Large intestine (tissue), 3 donors: ENCODE results near the gene RAB1A. TPM values are rescaled to one million over a fixed set of nuclear protein-coding genes. Genes with fewer than 3 reads are reported as not detected.

Experiments
- DNase-seq, 2 donors: peaks; one replicate each; pipeline versions ENCODE4 v3.0.0 to v3.0.0-alpha.2; 2013
- H3K27ac ChIP-seq: one replicate; pipeline ENCODE4 v1.5.1; 2013; ENCODE audit warnings: low read length
- H3K27me3 ChIP-seq: 2 replicates; pipeline ENCODE4 v1.6.1; 2013; ENCODE audit warnings: low read length; ENCODE audit not compliant: control insufficient read depth, insufficient read depth
- H3K36me3 ChIP-seq: 2 replicates; pipeline ENCODE4 v1.6.1; 2013; ENCODE audit warnings: low read length; ENCODE audit not compliant: control insufficient read depth, insufficient read depth
- H3K4me1 ChIP-seq: one replicate; pipeline ENCODE4 v1.6.1; 2013; ENCODE audit warnings: low read length; ENCODE audit not compliant: control insufficient read depth, insufficient read depth
- H3K4me3 ChIP-seq: one replicate; pipeline ENCODE4 v1.5.1; 2013; ENCODE audit warnings: low read length
- H3K9me3 ChIP-seq: one replicate; pipeline ENCODE4 v1.6.1; 2013; ENCODE audit warnings: mild to moderate bottlenecking, low read depth, low read length, moderate library complexity; ENCODE audit not compliant: control insufficient read depth
- WGBS: methylation state at CpG from one replicate; pipeline ENCODE4 v1.1.5; 2013; ENCODE audit warnings: low lambda C conversion rate; ENCODE audit not compliant: insufficient coverage; 5-methylcytosine and 5-hydroxymethylcytosine counted together
- polyA plus RNA-seq: library from polyadenylated mRNA; unstranded; fragments of 120-200 nt; gene quantifications from one replicate; pipeline ENCODE4 v1.2.1, GENCODE V29; 2013

RAB1A gene
- polyA plus RNA-seq, 1 donor: 242 TPM

DNA sequence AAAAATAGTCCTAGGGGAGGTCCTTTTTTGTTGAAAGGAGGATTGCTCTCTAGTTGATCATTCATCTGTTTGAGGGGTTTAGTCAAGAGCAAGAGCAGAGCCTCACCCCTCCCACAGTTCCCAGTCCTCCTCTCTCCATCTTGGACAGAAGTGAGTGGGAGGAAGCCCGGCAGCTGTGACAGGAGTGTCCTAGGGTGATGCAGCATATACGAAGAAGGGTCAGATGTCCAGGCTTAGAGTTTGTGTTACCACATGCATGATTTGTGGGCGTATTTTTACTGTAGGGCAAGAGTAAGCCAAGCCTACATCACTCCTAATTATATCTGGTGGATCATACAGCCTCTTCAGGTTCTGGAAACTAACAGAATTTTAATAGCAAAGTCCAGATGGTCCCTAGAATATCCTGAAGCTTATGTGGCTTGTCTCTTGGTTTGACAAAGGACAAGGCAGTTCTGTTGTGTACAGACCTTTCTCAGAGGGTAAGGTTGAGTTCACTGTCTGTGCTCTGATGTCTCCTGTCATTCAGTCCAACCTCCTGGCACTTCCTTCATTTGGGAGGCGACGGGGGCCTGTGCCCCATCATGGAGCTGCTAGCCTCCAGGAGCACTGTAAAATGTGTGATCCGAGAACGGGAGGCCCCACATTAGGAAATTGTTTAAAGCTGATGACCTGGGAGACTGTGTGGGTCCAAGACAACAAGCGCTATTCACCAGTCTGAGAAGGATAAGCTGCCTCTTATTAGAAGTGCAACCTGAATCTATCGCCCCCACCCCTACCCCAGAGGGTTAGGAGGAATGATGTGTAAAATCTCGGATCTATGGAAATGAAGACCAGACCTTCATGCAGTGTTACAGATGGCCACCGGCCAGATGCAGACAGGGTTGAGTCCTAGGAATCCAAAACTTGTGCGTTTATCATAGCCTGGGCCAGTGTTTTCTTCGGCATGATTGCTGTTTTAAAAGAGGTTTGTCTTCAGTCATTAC lies 66.8 kb downstream of the RAB1A start:
- Histone ChIP-seq H3K4me3 (no peak overlapping the region), H3K36me3 (no peaks in the 10 kb centered on the region), H3K27ac (no peak overlapping the region), H3K27me3 (no peaks in the 10 kb centered on the region), H3K4me1 (peaks cover 3% of the 10 kb centered on the region), H3K9me3 (no peaks in the 10 kb centered on the region)
- 83% methylated on average over 1 of the region's 13 CpGs for WGBS
- DNase-seq: no peak

DNA sequence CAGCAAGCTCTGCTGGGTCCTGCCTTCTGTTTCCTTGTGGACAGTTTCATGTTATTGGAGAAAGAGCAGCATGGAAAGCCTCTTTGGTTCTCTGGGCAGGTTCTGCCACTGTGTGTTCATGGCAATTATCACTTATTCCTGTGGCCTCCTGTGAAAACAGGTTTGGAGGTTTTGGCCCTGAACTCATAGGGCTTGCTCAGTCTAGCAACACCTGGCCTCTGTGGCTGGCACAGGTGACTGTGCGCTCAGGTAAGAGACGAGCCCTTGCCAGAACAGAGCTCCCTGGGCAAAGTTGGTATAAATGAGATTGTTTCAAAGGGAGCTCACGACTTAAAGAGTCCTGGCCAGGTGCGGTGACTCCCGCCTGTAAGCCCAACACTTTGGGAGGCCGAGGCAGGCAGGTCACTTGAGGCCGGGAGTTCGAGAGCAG lies 68.0 kb downstream of the RAB1A start:
- no CpG with 5 or more reads among the region's 8 CpGs for WGBS
- DNase-seq: no peak
- Histone ChIP-seq H3K36me3 (no peaks in the 10 kb centered on the region), H3K27me3 (no peaks in the 10 kb centered on the region), H3K27ac (no peak overlapping the region), H3K4me3 (no peak overlapping the region), H3K4me1 (peaks cover 7% of the 10 kb centered on the region), H3K9me3 (no peaks in the 10 kb centered on the region)

DNA sequence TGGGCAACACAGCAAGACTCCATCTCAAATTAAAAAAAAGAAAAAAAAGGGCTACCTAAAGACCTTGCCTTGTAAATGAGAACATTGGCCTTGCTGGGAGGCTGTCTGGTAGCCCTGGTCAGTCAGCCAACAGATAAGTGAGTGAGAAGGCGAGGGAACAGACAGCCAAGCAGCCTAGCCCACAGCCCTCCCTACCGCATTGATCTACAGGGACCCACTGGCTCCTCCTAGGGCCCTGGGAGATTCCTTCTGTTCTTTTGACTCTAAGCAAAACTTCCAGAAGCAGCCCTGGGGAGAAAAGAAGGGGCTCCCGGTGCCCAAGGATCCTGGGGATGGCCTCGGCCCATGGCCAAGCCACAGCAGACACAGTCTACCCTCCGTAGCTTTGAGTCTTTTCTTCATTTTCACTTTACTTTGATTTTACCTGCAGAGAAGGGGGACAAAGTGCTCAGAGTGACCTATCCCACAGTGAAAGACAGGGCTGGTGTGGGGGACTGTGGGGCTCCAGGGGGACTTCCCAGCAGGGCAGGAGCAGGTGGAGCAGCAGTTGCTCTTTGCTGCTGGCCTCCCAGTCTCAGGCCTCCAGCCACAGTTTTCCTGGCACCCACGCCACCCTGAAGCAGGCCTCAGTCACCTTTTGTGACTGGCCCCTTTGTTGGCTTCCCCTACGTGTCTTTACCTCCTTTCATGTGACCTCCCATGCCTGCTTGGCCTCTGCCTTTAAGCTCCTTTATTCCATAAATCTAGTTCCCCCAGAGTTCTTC lies 68.6 kb downstream of the RAB1A start:
- peaks cover 7% of the 10 kb centered on the region for H3K4me1 ChIP-seq
- H3K9me3 ChIP-seq: no peaks in the 10 kb centered on the region
- no peak overlapping the region for H3K27ac ChIP-seq
- no peak for DNase-seq
- WGBS: no CpG with 5 or more reads among the region's 7 CpGs
- no peaks in the 10 kb centered on the region for H3K36me3 ChIP-seq
- no peak overlapping the region for H3K4me3 ChIP-seq
- H3K27me3 ChIP-seq: no peaks in the 10 kb centered on the region

DNA sequence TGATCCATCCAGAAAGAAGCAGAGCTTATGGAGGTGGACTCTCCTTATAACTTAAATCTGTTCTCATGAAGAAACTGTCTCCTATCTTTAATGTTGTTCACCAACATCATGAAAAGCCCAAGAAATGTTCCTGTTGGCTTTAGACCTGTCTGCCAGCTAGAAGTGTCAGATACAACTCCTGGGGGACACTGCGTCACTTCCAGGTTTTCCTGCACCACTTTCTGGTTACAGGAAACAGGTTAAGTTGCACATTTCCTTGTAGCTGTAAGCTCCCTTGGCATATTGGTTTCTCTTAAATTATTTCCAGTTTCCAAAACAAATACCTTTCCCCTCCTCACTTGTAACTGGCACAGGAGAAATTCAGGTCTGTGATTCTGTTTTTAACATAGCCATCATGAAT lies 70.8 kb downstream of the RAB1A start:
- Histone ChIP-seq H3K4me1 (peaks cover 10% of the 10 kb centered on the region), H3K36me3 (no peaks in the 10 kb centered on the region), H3K9me3 (no peaks in the 10 kb centered on the region), H3K4me3 (no peak overlapping the region), H3K27me3 (no peaks in the 10 kb centered on the region), H3K27ac (no peak overlapping the region)
- no peak for DNase-seq
- WGBS: no CpG with 5 or more reads among the region's 1 CpG

DNA sequence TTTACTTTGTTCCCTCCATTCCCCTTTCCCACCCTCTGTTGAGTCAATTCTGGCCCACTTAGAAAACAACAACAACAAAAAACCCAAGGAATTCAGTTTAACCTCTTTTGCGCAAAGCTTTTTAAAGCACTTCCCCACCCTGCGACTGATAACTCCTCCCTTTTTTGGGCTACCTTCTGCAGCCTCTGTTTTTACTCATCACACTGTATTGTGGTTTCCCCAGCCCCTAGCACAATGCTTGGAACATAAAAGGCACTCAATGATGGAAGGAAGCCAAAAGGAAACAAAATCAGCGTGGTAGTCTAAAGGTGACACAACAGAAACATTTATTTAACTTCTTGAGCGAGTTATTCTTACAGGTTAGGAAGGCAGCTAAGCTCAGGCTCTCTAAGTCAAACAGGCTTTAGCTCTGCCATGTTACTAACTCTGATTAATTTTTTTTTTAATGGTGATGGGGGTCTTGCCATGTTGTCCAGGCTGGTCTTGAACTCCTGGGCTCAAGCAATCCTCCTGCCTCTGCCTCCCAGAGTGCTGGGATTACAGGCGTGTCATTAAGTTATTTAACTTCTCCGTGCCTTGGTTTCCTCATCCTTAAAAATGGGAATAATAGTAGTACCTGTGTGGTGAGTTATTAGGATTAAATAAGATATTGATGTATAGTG lies 72.4 kb downstream of the RAB1A start:
- no peak for DNase-seq
- peaks cover 10% of the 10 kb centered on the region for H3K4me1 ChIP-seq

DNA sequence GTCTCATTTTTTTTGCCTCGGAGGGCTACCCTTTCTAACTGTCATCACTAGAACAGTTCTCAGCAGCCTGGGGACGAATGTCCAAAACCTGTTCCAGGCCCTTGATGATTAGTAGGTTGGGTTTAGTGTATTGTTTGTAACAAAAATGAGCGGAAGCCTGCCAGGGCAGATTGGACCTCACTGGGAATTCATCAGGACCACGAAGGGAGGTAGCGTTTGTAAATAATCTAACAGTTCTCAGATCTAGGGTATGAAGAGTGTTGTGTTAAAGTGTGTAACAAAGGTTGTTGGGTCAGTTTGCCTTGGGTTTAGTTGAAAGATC lies 72.9 kb downstream of the RAB1A start:
- H3K9me3 ChIP-seq: no peaks in the 10 kb centered on the region
- H3K4me1 ChIP-seq: peaks cover 10% of the 10 kb centered on the region
- H3K36me3 ChIP-seq: no peaks in the 10 kb centered on the region
- no CpG with 5 or more reads among the region's 5 CpGs for WGBS
- peak overlapping the region; percentile 80 for H3K4me3 ChIP-seq
- H3K27me3 ChIP-seq: no peaks in the 10 kb centered on the region
- DNase-seq: no peak
- peak overlapping the region; percentile 44 for H3K27ac ChIP-seq

More for the DNA sequence above, 72.4 kb downstream of the RAB1A start:
- 100% methylated on average over 1 of the region's 6 CpGs for WGBS
- Histone ChIP-seq H3K4me3 (peak overlapping the region; percentile 80), H3K27me3 (no peaks in the 10 kb centered on the region), H3K36me3 (no peaks in the 10 kb centered on the region), H3K9me3 (no peaks in the 10 kb centered on the region), H3K27ac (no peak overlapping the region)

DNA sequence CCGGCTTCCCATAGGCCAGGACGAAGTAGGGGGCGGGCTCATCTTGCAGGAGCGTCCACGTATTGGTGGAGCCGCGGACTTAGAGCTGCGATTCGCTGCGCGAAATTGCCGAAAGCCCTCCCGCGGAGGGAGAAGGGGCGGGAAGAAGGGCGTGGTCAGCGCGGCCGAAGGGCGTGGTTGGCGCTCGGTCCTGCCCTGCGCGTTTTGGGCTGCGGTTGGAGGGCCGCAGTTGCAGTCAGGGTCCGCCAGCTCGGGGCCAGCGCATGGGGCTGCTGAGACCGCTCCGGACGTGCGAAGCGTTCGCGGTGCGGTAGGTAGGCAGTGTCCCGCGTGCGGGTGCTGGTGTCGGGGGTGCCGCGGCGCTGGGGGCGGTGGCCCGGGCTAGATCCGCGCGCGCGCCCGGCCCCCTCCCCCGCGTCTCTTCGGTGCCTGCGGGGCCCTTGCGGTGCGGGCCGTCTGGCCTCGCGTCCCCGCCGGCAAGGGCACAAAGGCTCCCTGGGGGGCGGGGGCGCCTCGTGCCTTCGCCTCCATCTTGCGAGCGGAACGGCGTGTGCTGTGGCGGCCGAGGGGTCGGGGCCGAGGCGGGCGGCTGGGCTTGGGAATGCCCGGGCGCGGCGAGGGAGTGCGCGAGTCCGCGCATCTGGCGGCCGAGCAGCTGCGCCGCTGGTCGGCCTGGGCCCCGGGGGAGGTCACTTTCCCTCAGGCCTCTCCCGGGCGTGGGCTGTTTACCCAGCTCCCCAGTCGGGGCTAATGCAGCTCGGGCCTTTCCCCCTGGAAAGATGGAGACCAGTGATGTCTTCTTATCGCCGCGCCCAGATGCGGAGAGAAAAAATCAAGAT lies 73.5 kb downstream of the RAB1A start, which contains the start of gene CEP68:
Gene CEP68 (plus strand): TSS at position 202 of the 839 bp plus-strand sequence. CDS start 13,029 bp downstream, outside the sequence.
- Histone ChIP-seq H3K27ac (peak within 1 kb of the TSS; percentile 65), H3K9me3 (no peaks in the 10 kb centered on the region), H3K27me3 (no peaks in the 10 kb centered on the region), H3K4me1 (peaks cover 10% of the 10 kb centered on the region), H3K36me3 (no peaks in the 10 kb centered on the region), H3K4me3 (peak within 1 kb of the TSS; percentile 80)
- DNase-seq: peak; percentile 96 to 98
- no CpG with 5 or more reads among the region's 99 CpGs for WGBS

DNA sequence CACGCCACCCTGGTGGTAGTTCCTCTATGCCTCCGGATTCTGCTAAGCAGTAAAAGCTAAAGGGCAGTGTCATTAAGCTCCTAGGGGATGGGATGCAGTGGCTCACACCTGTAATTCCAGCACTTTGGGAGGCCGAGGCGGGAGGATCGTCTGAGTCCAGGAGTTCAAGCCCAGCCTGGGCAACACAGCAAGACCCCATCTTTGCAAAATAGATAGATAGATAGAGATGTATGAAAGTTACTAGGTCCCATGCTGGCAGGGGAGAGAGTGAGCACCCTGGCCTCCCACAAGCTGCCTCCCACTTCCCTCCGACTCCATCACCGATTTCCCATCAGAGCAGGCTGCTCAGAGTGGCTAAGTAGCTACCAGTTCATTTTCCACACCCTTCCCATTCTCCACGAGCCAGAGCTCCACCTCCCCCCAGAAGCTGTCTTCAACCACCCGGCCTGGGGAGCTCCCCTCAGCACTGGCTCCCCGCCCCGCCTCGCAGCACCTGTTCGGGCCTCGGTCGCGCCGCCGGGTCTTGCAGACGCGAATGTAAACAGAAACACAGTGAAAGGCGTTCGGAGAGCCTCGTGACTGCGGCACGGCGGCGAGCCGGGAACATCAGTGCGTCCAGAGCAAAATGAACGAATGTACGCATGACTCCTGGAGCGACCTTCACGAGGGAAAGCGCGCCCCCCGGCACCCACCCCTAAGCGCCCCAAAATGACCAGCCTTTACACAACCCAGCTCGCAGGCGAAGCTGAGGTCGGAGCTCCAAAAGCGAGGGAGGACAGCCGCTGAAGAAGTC lies 74.3 kb downstream of the RAB1A start:
- Histone ChIP-seq H3K27me3 (no peaks in the 10 kb centered on the region), H3K4me3 (peak overlapping the region; percentile 80), H3K4me1 (peaks cover 10% of the 10 kb centered on the region), H3K9me3 (no peaks in the 10 kb centered on the region), H3K36me3 (no peaks in the 10 kb centered on the region), H3K27ac (peak overlapping the region; percentile 65)
- no peak for DNase-seq
- WGBS: no CpG with 5 or more reads among the region's 42 CpGs

DNA sequence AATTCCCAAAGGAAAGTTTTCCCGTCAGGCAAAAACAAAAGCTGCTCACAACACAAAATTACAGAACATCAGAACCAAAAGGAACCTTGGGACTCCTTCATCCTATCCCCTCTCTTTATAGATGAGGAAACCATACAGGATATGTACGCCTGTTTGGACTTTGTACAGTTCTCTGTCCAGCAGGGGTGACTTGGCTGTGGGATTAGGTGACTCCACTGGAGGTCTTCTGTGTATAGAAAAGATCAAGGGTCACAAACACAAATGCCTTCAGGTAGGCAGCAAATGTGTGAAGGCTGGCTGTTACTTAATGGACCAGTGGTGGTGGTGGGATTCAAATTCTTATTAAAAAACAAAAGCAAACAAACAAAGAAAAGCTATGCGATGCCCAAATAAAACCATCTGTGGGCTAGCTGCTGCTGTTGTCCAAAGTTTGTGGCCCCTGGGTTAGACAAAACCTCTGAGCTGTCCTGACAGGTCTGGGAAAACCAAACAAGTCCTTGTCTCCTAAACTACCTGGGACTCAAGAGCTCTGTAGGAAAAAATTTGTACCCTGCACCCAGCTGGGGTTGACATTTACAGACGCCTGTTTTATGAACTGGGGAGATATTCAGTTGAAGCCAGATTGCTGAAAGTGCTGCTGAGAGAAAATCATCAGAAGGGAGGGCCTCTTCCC lies 75.0 kb downstream of the RAB1A start:
- no peaks in the 10 kb centered on the region for H3K36me3 ChIP-seq
- no peak for DNase-seq
- no peak overlapping the region for H3K4me3 ChIP-seq
- H3K4me1 ChIP-seq: peaks cover 10% of the 10 kb centered on the region
- H3K27me3 ChIP-seq: no peaks in the 10 kb centered on the region
- WGBS: 20% methylated on average over 1 of the region's 4 CpGs
- no peak overlapping the region for H3K27ac ChIP-seq
- no peaks in the 10 kb centered on the region for H3K9me3 ChIP-seq
